SK-N-SH treated with all-trans-retinoic acid at 6 μM for 48 hours (cell line): ENCODE data around the gene PNPLA7.

Experiments
- BACH2 ChIP-seq: fragments of 250-450 bp; sonication (Bioruptor Pico); IDR thresholded peaks from 2 replicates; pipeline ENCODE4 v1.9.0; 2021; ENCODE audit warnings: mild to moderate bottlenecking, borderline replicate concordance
- CSRNP3 ChIP-seq: fragments of 250-450 bp; sonication (Bioruptor Pico); IDR thresholded peaks from 2 replicates; pipeline ENCODE4 v1.5.1; 2021; ENCODE audit warnings: mild to moderate bottlenecking, moderate library complexity
- OSR1 ChIP-seq: fragments of 250-450 bp; sonication (Bioruptor Pico); IDR thresholded peaks from 2 replicates; pipeline ENCODE4 v1.8.0; 2022; ENCODE audit warnings: moderate library complexity, mild to moderate bottlenecking, inconsistent platforms
- RARB ChIP-seq: fragments of 250-450 bp; sonication (Bioruptor Pico); IDR thresholded peaks from 2 replicates; pipeline ENCODE4 v1.8.0; 2021; ENCODE audit warnings: mild to moderate bottlenecking, moderate library complexity
- ZC3H10 ChIP-seq: fragments of 250-450 bp; sonication (Bioruptor Pico); IDR thresholded peaks from 2 replicates; pipeline ENCODE4 v1.5.1; 2021; ENCODE audit warnings: mild to moderate bottlenecking, moderate library complexity
- ZFP30 ChIP-seq: fragments of 450-650 bp; formaldehyde crosslinking; IDR thresholded peaks from 2 replicates; pipeline ENCODE4 v1.5.0; 2022; ENCODE audit warnings: mild to moderate bottlenecking, moderate library complexity
- ZNF70 ChIP-seq: fragments of 450-650 bp; formaldehyde crosslinking; IDR thresholded peaks from 2 replicates; pipeline ENCODE4 v1.5.0; 2020; ENCODE audit warnings: mild to moderate bottlenecking, moderate library complexity
- ZNF8 ChIP-seq: fragments of 450-650 bp; formaldehyde crosslinking; IDR thresholded peaks from 2 replicates; pipeline ENCODE4 v1.5.0; 2020; ENCODE audit warnings: mild to moderate bottlenecking, moderate library complexity

GRCh38 chr9:137515338-137515724 is 34.9 kb downstream of the PNPLA7 start:
- TF ChIP-seq ZNF70: no peak
- no peak for TF ChIP-seq ZC3H10 (CRISPR knock-in tag)
- TF ChIP-seq OSR1: no peak
- TF ChIP-seq CSRNP3 (CRISPR knock-in tag): no peak
- TF ChIP-seq ZFP30 (CRISPR knock-in tag): no peak
- no peak for TF ChIP-seq BACH2
- TF ChIP-seq ZNF8 (CRISPR knock-in tag): no peak
- no peak for TF ChIP-seq RARB
